NB4 (cell line): ENCODE data around the gene COL26A1.

Experiments used
- DNase-seq: peaks from one replicate; pipeline ENCODE4 v3.0.0; 2010; ENCODE audit warnings: low read depth
- H3K4me3 ChIP-seq: one replicate; pipeline ENCODE4 v1.5.1; 2011; ENCODE audit warnings: mild to moderate bottlenecking, low read depth, low read length, moderate library complexity
- MYC ChIP-seq: IDR thresholded peaks from 2 replicates; pipeline ENCODE4 v1.6.1; 2011; ENCODE audit warnings: low read depth, low read length
- POLR2A ChIP-seq: IDR thresholded peaks from 2 replicates; pipeline ENCODE4 v1.6.1; 2011; ENCODE audit warnings: mild to moderate bottlenecking; ENCODE audit not compliant: insufficient read length; ENCODE audit errors: extremely low read depth
- TF ChIP-seq, protein P1 (sequence below): IDR thresholded peaks from 2 replicates; pipeline ENCODE4 v1.6.1; 2011; ENCODE audit warnings: low read depth, low read length
- TF ChIP-seq, protein P2 (sequence below): IDR thresholded peaks from one replicate; pipeline ENCODE4 v1.5.1; 2012; ENCODE audit warnings: low read depth, low read length

COL26A1 gene

DNA sequence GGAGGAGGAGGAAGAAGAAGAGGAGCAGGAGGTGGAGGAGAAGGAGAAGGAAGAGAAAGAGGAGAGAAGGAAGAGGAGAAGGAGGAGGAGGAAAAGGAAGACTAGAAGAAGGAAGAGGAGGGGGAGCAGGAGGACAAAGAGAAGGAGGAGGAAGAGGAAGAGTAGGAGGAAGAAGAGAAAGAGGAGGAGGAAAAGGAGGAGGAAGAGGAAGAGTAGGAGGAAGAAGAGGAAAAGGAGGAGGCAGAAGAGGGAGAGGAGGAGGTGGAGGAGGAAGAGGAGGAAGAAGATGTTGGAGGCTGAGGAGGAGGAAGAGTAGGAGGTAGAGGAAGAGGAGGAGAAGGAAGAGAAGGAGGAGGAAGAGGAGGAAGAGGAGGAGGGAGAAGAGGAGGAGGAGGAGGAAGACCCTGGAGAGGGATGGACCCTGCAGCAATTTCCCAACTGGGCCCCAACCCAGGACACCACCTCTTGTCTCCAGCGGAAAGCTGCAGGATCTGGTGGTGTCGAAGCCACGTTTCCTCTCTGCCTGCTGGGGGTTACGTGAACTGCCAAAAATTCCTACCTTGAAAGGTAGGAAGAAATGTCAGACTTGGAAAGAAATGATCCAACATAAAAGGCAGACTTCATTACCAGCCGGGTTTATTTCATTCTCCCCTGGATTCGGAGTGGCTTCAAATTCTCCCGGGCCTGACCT, 38.9 kb downstream of the COL26A1 start:
- TF ChIP-seq MYC, result no peak
- TF ChIP-seq, protein P1, sequence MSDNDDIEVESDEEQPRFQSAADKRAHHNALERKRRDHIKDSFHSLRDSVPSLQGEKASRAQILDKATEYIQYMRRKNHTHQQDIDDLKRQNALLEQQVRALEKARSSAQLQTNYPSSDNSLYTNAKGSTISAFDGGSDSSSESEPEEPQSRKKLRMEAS, result no peak
- TF ChIP-seq, protein P2, sequence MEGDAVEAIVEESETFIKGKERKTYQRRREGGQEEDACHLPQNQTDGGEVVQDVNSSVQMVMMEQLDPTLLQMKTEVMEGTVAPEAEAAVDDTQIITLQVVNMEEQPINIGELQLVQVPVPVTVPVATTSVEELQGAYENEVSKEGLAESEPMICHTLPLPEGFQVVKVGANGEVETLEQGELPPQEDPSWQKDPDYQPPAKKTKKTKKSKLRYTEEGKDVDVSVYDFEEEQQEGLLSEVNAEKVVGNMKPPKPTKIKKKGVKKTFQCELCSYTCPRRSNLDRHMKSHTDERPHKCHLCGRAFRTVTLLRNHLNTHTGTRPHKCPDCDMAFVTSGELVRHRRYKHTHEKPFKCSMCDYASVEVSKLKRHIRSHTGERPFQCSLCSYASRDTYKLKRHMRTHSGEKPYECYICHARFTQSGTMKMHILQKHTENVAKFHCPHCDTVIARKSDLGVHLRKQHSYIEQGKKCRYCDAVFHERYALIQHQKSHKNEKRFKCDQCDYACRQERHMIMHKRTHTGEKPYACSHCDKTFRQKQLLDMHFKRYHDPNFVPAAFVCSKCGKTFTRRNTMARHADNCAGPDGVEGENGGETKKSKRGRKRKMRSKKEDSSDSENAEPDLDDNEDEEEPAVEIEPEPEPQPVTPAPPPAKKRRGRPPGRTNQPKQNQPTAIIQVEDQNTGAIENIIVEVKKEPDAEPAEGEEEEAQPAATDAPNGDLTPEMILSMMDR, result no peak
- no peak for TF ChIP-seq POLR2A
- DNase-seq, result no peak
- no peak overlapping the region for H3K4me3 ChIP-seq

DNA sequence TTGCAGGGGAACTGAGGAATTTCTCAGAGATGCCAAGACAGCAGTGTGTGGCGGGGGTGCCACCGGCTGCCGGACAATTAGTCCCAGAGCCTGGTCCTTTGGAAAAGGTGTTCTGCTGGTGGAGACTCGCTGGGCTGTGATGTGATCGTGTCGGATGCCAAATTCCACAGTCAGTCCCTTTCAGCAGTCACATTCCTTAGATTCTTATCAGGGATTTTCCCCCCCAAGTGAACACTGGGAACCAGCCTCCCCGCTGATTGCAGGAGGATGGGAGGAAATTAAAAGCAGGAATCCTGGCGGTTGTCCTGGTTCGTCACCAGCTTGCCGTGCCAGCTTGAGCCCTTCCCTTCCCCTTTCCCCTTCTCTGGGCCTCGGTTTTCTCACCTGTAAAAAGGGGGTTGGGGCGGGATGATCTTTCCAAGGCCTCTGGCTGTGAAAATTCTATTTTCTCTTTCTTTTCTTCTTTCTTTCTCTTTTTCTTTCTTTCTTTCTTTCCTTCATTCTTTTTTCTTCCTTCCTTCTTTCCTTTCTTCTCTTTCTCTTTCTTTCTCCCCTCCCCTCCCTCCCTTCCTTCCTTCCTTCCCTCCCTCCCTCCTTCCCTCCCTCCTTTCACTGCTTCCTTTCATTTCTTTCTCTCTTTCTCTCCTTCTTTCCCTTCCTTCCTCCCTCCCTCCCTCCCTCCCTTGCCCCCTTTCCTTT, 39.6 kb downstream of the COL26A1 start:
- no peak overlapping the region for H3K4me3 ChIP-seq
- DNase-seq, result no peak
- TF ChIP-seq, protein P2, result no peak
- TF ChIP-seq POLR2A (no peak), MYC (no peak)
- TF ChIP-seq, protein P1, result no peak

DNA sequence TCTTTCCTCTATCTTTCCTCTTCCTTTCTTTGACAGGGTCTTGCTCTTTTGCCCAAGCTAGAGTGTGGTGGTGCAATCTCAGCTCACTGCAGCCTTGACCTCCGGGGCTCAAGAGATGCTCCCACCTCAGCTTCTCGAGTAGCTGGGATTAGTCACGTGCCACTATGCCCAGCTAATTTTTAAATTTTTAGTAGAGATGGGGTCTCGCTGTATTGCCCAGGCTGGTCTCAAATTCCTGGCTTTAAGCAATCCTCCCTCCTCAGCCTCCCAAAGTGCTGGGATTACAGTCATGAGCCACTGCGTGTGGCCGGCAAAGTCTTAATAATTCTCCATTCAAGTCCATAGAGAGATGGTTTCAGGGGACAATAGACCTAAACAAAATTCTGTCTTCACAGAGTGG, 40.2 kb downstream of the COL26A1 start:
- H3K4me3 ChIP-seq, result no peak overlapping the region
- no peak for DNase-seq
- TF ChIP-seq MYC, result no peak
- TF ChIP-seq, protein P2, result no peak
- TF ChIP-seq, protein P1, result no peak
- TF ChIP-seq POLR2A, result no peak

DNA sequence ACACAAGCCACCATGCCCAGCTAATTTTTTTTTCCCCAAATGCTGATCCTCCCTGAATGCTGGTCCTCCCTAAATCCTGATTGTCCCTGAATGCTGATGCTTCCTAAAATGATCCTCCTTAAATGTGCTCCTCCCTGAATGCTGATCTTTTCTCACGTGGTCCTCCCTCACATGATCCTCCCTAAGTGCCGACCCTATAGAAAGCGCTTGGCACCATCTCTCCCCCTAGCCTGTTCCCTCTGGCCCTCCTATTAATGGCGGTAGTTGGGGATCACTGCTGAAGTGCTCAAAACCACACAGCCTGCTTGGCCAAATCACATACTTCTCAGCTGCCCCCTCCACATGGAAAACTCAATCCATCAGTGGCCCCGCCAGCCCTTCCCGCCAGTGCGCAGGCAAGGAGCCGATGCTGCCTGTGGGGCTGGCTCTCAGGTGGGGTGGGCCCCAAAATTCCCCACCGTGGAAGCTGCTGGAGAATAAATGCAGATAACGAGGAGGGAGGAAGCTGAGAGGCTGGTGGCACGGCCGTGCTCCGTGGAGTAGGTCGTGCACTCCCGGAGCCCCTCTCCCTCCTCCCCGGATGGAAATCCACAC, 42.9 kb downstream of the COL26A1 start:
- no peak for DNase-seq
- TF ChIP-seq, protein P1, result no peak
- TF ChIP-seq, protein P2, result no peak
- TF ChIP-seq MYC (no peak), POLR2A (no peak)

DNA sequence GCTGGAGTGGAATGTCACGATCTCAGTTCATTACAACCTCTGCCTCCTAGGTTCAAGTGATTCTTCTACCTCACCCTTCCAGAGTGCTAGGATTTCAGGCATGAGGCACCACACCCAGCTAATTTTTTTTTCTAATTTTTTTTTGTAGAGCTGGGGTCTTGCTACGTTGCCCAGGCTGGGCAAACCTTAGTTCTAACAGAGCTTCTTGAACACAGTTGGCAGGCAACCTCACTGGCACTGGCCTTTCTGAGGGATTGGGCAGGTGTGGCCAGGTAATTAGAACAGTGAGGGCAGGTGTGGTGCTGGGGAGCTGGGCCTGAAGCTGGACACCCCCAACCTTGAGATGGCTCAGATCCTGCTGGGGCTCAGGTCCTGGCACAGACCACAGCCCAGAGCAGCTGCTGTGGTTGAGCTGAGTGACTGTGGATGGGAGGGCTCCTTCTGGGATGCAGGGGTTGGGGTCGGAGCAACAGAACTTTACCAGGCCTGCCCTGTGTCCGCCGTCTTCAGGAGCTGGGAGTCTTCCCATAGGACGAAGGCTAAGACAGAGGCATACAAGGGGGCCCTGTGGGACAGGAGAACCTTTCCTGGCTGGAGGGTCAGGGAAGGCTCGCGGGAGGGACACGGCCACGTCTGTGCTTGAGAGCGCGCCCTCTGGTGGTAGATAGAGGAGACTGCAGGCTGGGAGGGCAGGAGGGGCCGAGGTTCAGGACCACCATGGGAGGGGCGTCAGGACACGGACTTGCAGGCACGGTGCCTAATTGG, 48.2 kb downstream of the COL26A1 start:
- DNase-seq, result no peak
- TF ChIP-seq MYC, result no peak
- TF ChIP-seq, protein P2, result peak; percentile 94
- no peak overlapping the region for H3K4me3 ChIP-seq

More for the DNA sequence above, 42.9 kb downstream of the COL26A1 start:
- no peak overlapping the region for H3K4me3 ChIP-seq
